Measurements from ENCODE around the gene NOD1.
"Not testable (repeated sequence)": the region's sequence is repeated elsewhere in the genome, so short reads cannot be mapped to it uniquely, and the experiment has no call there.

The NOD1 gene

DNA sequence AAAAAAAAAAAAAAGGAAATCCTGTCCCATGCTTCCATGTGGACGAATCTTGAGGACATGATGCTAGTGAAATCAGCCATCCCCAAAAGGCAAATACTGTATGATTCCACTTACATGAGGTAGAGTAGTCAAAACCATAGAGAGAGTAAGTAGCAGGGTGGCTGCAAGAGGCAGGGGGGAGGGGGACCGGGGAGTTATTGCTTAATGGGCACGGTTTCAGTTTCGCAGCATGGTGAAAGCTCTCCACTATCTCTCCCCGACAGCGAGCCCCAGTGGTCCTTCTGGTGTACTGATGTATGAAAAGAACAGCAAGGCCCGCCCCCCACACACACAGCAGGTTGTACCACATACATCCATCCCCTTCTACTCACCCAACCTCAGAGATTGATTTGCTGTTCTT is 32.8 kb downstream of the NOD1 start:
- peak; percentile 64 to 65 for DNase-seq

- no peak for DNase-seq
These were observed 40.6 kb downstream of the NOD1 start for GRCh38 chr7:30437823-30438574.

- DNase-seq, result no peak
These were observed 42.1 kb downstream of the NOD1 start for GRCh38 chr7:30436518-30436917.

DNA sequence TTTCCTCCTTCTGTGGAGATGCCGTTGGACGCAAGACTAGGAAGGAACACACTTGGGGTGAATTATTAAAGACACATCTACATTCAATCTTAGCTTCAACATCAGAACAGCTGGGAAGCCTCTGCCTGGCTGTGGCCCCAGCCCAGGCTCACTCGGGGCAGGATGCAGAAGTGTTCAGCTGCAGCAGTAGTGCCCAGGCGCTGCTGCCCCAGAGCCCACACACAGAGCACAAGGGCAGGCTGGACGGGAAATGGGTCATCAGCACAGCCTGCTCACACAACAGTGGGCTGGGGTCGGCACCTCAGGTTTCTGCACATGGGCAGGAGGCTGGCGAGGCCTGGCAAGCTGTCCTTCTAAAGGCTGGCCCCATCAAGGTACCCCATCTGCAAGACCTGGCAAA is 42.5 kb downstream of the NOD1 start:
- no peak for DNase-seq

DNA sequence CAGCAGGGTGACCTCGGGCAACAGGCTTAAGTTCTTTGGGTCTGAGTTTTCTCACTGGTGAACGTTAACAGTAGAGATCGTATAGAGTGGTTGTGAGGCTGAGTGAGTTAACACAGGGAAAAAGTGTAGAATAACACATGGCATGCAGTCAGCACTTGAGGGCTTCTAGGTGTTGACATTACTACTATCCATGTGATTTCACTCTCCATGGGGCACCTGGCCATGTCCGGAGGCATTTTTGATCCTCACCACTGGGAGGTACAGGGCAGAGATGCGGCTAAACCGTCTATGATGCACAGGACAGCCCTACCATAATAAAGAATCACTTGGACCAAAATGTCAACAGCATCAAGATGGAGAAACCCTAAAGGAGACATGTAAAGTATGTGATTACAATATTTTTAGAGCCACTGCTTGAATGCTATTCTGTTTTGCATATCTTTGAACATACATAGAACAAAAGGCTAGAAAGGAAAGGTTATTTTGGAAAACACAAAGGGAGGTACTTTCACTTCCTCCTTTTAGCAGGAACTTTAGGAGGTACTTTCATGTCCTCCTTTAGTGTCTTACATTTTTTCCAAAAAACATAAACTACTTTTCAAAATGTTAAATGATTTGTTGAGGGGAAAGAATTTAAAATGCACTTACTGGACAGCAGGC is 44.3 kb downstream of the NOD1 start:
- no peak for DNase-seq

GRCh38 chr7:30433506-30433905 is 45.1 kb downstream of the NOD1 start:
- no peak for DNase-seq

- no peak for DNase-seq
These were observed 45.5 kb downstream of the NOD1 start for GRCh38 chr7:30433082-30433481.

GRCh38 chr7:30430777-30431176 is 47.8 kb downstream of the NOD1 start:
- no peak for DNase-seq

DNA sequence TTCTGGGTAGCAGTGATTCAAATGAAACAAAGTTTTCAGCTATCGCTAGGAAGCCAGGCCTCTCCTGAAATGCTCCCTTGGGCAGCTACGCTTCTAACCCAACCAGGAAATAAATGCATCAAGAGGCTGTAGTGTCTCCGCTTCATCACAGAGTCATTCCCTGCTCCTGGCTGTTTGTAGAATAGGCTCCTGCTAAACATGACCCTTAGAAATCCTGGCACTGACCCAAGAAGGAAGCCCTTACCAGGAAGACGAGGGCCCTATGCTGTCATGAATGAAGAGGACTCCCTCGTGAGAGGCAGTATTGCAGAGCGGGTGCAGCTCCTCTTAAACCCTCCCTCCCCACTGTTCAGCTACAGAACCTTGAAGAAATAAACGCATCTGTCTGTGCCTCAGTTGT is 48.3 kb downstream of the NOD1 start:
- DNase-seq, result no peak

- no peak for DNase-seq
These were observed 49.4 kb downstream of the NOD1 start for GRCh38 chr7:30429156-30429530.

- no peak for DNase-seq
These were observed 50.1 kb downstream of the NOD1 start for GRCh38 chr7:30428246-30429155.

DNA sequence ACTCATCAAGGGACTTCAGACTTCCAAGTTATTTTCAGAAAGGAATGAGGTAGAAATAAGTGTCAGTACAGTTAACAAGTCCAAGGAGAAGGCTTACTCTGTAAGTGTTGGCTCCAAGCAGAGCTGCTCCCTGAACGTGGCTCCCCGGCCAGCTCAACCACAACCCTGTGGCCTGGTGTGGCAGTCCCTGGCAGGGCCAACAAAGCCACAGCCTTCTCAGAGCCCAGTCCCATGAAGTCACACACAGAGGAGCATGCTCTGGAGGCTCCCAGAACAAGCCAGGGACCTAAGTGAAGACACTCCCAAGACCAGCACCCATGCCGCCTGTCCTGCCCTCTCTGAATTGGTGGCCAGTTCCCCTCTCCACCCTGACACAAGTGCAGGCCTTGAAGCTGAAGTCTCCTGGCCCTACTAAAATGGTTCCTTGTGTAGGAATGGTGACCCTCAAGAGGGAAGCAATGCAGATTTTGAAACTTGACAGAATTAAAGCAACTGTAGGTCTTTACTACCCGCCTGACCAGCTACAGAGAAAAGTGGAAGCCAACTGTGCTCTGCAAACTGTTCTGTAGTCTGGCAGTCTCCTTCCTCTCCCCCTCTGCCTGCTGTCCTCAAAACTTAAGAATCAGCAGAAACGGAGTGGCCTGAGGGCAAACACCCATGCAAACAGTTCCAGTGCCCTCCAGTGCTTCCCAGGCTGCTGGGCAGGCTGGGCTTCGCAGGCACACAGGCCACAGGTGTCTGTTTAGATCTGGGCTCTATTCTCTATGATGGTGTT is 51.1 kb downstream of the NOD1 start:
- DNase-seq, result no peak

DNA sequence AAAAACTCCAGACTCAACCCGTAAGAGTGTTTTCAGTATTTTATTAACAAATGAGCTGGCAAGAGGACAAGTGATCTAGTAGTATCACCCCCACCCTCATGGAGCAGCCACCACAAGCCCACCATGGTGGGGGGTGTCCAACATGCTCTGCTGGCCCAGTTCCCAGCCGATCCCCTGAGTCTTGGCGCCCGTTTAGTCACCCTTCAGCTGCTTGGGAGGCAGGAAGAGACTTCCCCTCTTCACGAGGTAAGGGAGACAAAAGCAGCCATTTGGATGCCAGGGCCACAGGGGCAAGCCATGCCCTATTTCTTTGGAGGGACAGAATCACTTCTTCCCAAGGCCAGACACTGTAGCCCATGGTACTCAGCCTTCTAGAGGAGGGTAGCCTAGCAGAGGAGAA is 54.1 kb downstream of the NOD1 start:
- DNase-seq, result no peak

GRCh38 chr7:30423788-30424505 is 54.6 kb downstream of the NOD1 start:
- no peak for DNase-seq

- DNase-seq, result no peak
These were observed 55.7 kb downstream of the NOD1 start for GRCh38 chr7:30422922-30423321.

DNA sequence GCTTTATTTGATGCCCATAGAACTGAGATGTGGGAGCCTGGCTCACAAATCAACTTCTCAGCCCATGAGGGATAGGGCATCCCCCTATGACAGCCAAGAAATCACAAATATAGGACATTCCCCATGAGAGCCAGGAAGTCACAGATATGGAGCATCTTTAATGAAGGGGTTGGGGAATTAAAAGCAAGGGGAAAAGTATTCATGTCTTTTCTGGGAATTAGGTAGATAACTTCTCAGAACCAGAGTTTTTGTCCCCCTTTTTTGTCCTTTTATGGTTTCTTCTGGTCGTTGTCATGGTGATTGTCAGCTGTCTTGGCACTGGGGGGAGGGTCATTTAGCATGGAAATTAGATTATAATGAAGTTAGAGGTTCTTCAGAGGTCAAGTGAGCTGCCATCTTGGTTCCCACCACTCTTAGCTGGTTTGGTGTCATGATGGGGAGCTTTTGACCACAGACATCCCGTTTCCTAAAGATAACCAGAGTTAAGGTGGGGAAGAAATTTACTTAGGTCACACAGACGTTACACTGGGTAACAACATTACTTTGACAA is 56.9 kb downstream of the NOD1 start:
- DNase-seq, result no peak

GRCh38 chr7:30420662-30421061 is 57.9 kb downstream of the NOD1 start:
- no peak for DNase-seq

GRCh38 chr7:30420080-30420479 is 58.5 kb downstream of the NOD1 start:
- DNase-seq, result not testable (repeated sequence)

GRCh38 chr7:30413864-30414263 is 64.7 kb downstream of the NOD1 start:
- no peak for DNase-seq

DNA sequence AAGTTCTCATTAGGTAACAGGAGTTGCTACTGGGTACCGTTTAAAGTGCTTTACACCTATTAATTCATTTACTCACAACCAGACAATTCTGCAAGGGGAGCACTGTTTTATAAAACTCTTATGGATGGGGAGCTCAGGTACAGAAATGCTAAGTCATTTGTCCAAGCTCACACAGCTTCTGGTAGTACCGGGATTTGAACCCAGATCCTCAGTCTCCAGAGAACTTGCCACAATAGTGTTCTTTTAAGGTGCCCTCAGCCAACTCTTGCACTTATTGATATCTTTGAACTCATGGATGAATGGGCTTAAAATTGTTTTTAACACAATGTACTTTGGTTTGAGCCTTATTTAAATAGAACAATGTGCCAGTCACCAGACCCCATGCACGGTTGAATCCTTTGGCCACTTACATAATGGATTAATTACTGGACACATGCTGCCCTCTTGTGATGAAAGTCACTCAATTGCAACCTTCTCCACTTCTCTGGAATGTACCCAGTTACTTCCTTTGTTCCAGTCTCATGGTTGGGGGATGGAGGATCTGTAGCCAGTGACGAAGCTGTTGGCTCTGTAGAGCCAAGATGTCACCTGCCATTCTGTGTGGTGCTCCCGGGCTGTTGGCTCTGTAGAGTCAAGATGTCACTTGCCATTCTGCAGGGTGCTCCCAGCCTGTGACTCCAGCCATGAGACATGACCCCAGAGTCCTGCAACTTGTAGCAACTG is 65.6 kb downstream of the NOD1 start:
- DNase-seq, result peak in 1 of 2 donors; percentile 10

DNA sequence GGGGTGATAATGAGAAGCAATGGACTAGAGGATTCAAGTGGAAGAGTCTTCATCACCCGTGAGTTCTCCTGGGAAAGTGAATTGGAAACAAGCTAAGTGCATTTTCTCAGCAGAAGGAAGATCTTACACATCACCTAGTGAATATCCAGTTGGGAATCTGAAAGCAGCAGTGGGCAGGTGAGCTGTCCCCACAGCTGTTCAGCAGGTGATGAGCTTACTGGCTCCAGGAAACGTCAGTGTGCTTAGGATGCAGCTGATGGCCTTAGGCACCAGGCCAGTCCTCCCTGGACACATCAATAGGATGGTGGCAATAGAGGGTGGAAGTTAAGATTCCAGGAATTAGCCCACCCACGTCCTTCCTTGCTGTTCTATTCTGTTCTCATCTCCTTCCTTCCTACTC is 66.7 kb downstream of the NOD1 start:
- DNase-seq, result no peak
